22Rv1 (cell line): ENCODE data around the gene ELMO3.

Experiments
- H3K27ac ChIP-seq: fragments of 450-650 bp; 2 replicates; pipeline ENCODE4 v1.5.1; 2017
- ZFX ChIP-seq: fragments of 450-650 bp; IDR thresholded peaks from 2 replicates; pipeline ENCODE4 v1.6.1; 2017; ENCODE audit warnings: antibody characterized with exemption, borderline replicate concordance
- TF ChIP-seq, protein P1 (sequence below): fragments of 450-650 bp; IDR thresholded peaks from 2 replicates; pipeline ENCODE4 v1.5.1; 2017; ENCODE audit warnings: mild to moderate bottlenecking

Gene ELMO3

DNA sequence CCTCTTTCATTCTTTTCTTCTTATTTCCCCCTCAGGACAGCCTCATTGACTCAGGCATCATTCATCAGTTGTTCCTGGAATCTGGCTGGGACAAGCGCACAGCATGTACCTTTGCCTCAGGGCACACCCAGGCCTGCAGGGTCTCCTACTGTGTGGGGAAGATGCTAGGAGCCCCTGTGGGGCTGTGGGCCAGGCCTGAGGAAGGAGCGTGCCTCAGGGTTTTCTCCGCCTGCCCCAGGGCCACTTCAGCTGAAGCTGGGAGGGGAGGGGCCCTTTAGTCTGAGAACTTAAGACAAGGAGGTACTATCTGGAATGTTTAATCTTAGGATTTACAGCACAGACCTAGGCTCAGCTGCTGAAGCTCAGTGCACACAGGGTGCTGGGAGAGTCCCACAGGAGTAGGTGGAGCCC, 7.9 kb downstream of the ELMO3 start:
- H3K27ac ChIP-seq = peak overlapping the region; percentile 73
- TF ChIP-seq, protein P1, sequence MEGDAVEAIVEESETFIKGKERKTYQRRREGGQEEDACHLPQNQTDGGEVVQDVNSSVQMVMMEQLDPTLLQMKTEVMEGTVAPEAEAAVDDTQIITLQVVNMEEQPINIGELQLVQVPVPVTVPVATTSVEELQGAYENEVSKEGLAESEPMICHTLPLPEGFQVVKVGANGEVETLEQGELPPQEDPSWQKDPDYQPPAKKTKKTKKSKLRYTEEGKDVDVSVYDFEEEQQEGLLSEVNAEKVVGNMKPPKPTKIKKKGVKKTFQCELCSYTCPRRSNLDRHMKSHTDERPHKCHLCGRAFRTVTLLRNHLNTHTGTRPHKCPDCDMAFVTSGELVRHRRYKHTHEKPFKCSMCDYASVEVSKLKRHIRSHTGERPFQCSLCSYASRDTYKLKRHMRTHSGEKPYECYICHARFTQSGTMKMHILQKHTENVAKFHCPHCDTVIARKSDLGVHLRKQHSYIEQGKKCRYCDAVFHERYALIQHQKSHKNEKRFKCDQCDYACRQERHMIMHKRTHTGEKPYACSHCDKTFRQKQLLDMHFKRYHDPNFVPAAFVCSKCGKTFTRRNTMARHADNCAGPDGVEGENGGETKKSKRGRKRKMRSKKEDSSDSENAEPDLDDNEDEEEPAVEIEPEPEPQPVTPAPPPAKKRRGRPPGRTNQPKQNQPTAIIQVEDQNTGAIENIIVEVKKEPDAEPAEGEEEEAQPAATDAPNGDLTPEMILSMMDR = no peak
- TF ChIP-seq ZFX = no peak

DNA sequence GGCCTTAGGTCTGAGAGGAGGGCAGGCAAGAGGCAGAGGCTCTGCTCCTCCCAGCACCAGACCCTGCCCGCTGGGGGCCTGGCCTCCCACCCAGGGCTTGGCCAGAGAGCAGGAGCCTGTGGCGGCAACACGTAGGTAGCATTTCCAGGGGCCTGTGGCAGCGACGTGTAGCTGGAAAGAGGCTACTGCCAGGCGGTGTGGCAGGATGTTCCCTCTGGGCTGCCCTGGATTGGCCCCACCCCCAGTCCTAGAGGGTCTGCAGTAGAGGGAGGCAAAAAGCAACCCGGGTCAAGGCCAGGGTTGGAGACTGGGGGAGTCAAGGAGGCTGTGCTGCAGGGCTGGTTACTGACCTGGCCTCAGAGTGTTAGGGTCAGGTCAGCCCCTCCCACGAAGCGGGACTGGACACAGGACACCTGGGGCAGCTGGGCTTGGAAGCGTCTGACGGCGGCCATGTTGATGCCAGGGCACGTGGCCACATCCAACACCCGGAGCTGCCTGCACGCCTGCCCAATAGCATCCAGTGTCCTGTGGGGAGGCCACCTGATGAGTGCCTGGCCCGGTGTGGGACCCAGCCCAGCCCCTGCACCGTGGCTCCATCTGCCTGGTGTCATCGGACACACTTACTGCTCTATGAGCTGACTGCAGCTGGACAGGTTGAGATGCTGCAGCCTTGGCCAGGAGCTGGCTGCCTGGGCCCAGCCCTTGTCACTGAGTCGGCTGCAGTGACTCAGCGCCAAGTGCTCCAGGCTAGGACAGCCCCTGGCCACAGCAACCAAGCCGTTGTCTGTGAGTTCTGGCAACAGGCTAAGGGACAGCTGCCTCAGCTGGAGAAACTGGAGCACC, 8.5 kb downstream of the ELMO3 start:
- peak overlapping the region; percentile 73 for H3K27ac ChIP-seq
- TF ChIP-seq ZFX = no peak
- TF ChIP-seq, protein P1 = no peak

DNA sequence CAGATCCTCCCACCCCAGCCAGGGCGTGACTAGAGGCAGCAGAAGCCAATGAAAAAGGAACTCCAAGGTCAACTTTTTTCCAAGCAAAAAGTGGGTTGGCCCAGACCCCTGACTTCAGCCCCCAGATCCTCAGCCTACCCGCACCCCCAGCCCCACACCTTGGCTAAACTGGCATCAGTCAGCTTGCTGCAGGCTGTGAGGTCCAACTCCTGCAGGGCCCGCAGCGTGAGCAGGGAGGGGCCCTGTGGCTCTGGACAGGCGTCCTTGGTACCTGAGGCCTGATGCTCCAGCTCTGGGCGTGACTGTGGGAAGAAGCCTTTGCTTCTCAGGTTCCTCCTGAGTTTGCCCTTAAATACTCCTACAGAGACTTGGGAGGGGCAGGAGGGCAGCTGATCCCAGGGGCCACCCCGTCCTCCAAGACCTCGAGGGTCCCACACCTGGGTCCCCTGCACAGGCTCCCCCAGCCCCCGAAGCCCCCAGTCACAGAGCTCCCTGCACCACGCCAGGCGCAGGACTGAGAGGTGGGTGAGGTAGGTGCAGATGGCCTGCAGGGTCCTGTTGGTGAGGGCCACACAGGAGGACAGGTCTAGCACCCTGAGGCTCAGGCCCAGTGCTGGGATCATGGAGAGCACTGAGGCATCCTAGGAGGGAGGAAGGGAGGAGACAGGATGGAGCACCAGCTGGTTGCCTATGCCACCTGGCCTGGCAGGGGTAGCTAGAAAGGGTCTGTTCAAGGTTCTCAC, 9.4 kb downstream of the ELMO3 start:
- H3K27ac ChIP-seq = peak overlapping the region; percentile 73
- no peak for TF ChIP-seq ZFX
- TF ChIP-seq, protein P1 = no peak

DNA sequence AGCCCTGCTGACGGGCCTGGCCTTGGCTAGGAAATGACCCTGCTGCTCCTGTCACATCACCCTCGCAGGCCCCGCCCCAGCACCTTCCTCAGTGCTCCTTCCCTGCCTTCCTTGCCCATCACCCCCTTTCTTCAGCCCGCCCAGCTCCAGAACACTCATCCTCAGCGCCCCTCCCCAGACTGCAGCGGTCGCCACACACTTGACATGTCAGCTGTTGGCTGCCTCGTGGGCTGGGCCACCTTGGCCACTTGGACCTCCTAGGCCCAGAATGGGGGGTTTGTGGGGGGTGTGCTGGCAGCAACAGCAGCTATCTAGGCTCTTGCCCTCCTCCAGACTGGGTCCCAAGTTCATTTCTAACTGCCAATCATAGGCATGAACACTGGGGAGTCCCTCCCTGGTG, 10.6 kb downstream of the ELMO3 start:
- TF ChIP-seq, protein P1 = no peak
- TF ChIP-seq ZFX = no peak
- H3K27ac ChIP-seq = no peak overlapping the region

DNA sequence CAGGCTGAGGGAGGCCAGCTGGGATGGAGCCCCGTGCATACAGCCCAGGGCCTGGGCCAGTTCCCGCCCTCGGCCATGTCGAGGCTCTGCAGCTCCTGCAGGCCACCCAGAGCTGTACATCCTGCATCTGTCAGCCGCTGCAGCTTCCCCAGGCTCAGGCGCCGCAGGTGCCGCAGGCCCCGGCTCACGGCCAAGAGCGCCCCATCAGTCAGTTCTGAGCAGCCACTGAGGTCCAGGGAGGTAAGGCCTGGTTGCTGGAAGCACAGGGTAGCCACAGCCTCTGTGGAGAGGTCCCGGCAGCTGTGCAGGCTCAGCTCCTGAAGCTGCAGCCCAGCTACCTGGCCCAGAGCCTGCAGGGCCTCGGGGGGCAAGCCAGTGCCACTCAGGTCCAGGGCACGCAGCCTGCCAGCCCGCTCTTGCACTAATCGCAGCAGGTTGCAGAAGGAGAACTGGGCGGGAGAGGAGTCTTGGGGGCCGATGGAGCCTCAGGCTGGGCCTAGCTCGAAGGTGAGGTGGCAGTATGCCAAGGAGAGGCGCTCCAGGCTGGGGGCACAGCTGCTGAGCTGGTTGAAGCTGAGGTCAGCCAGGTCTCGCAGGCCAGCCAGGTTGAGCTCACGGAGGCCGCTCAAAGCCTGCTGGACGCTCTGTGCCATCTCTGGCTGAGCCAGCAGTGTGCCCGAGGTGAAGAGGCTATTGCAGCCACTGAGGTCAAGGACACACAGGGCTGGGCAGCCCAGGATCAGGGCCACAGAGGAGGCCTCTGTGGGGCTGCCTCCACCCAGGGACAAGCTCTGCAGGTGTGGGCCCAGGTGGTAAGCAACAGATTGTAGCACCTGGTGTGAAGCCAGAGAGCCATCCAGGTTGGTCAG, 11.4 kb downstream of the ELMO3 start:
- H3K27ac ChIP-seq = no peak overlapping the region
- TF ChIP-seq, protein P1 = no peak
- TF ChIP-seq ZFX = no peak

DNA sequence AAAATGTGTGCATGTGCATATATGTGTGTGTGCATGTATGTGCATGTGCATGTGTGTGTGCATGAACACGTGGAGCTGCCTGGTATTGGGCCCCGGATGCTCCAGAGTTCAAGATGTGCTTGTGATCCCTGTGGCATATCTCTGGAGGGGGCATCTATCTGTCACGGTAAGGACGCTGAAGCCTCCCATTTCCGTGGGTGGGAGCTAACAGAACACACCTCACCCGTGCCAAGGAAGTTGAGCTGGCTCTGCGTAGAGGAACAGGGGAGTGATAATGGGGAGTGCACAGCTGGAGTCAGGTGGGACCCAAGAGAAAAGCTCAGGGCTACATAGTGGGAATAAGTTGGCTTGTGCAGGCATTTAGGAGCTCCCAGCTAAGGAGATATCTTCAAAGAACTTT, 12.7 kb downstream of the ELMO3 start:
- H3K27ac ChIP-seq = no peak overlapping the region
- TF ChIP-seq, protein P1 = no peak
- TF ChIP-seq ZFX = no peak
